Measurements from ENCODE around the gene CAPN3.
A peak's percentile ranks its signal among the peaks of the same experiment; 100 is the strongest.
"Not testable (repeated sequence)": the region's sequence is repeated elsewhere in the genome, so short reads cannot be mapped to it uniquely, and the experiment has no call there.

CAPN3 gene

DNA sequence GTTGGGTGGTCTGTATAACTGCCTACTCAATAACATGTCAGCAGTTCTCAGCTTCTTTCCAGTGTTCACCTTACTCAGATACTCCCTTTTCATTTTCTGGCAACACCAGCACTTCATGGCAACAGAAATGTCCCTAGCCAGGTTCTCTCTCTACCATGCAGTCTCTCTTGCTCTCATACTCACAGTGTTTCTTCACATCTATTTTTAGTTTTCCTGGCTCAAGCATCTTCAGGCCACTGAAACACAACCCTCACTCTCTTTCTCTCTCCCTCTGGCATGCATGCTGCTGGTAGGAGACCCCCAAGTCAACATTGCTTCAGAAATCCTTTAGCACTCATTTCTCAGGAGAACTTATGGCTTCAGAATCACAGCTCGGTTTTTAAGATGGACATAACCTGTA lies at the start of gene CAPN3:
Gene CAPN3 (plus strand): TSS at position 253 of the 400 bp plus-strand sequence. CDS start 305 bp downstream, outside the sequence.
- DNase-seq (ENCODE audit: low read depth): no peak

DNA sequence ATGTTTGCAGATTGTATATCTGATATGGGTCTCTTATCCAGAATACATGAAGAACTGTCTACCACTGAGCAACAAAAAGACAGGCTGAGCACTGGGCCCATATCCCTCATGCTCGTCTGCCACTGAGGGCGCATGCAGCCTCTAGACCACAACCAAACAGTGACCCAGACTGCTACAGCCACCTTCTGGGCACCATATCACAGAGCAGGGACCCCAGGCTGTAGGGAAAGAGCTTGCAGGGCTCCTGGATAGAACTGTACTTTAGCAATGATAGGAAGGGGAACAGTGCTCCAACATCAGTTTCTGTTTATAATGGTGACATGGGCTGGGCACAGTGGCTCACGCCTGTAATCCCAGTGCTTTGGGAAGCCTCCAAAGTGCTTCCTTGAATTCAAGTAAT lies 45.8 kb upstream of the CAPN3 start:
- no peak for DNase-seq (ENCODE audit: low read depth)

GRCh38 chr15:42314818-42315217 lies 44.5 kb upstream of the CAPN3 start:
- DNase-seq (ENCODE audit: low read depth): no peak

DNA sequence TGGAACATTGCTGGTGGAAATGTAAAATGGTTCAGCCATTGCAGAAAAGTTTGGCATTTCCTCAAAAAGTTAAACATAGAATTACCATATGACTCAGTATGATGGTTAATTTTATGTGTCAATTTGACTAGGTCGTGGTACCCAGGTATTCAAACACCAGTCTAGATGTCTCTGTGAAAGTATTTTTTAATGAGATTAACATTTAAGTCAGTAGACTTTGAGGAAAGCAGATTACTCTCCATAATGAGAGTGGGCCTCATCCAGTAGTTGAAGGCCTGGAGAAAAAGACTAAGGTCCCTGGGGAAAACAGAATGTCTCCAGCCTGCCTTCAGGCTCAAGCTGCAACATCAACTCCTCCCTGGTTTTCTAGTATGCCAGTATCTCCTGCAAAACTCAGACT lies 43.8 kb upstream of the CAPN3 start:
- no peak for DNase-seq (ENCODE audit: low read depth)

DNA sequence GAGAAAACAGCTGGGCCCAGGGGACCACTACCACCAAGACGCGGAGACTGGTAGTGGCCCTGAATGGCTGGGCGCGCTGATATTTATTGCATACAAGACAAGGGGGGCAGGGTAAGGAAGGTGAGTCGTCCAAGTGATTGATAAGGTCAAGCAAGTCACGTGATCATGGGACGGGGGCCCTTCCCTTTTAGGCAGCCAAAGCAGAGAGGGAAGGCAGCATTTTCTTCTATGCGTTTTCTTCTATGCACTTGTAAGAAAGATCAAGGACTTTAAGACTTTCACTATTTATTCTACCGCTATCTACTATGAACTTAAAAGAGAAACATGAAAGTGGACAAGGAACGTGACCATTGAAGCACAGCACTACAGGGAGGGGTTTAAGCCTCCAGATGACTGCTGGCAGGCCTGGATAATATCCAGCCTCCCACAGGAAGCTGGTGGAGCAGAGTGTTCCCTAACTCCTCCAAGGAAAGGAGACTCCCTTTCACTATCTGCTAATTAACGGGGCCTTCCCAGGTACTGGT lies 43.0 kb upstream of the CAPN3 start:
- DNase-seq (ENCODE audit: low read depth): not testable (repeated sequence)

DNA sequence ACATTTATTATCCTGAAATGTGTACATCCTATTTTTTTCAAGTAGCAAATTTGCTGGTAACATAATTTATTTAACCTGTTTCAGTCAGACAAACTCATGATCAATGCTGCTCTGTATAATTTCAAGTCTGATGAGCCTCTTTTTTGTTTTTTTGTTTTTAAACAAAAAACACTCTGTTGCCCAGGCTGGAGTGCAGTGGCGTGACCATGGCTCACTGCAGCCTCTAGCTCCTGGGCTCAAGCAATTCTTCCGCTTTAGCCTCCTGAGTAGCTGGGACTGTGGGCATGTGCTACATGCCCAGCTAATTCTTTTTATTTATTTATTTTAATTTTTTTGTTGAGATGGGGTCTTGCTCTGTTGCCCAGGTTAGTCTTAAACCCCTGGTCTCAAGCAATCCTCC lies 40.1 kb upstream of the CAPN3 start:
- DNase-seq (ENCODE audit: low read depth): no peak

GRCh38 chr15:42324308-42324707 lies 35.0 kb upstream of the CAPN3 start:
- no peak for DNase-seq (ENCODE audit: low read depth)

- no peak for DNase-seq (ENCODE audit: low read depth)
These were observed 30.1 kb upstream of the CAPN3 start for GRCh38 chr15:42329161-42329560.

GRCh38 chr15:42329992-42330391 lies 29.3 kb upstream of the CAPN3 start:
- DNase-seq (ENCODE audit: low read depth): no peak

GRCh38 chr15:42331235-42331634 lies 28.1 kb upstream of the CAPN3 start:
- no peak for DNase-seq (ENCODE audit: low read depth)

DNA sequence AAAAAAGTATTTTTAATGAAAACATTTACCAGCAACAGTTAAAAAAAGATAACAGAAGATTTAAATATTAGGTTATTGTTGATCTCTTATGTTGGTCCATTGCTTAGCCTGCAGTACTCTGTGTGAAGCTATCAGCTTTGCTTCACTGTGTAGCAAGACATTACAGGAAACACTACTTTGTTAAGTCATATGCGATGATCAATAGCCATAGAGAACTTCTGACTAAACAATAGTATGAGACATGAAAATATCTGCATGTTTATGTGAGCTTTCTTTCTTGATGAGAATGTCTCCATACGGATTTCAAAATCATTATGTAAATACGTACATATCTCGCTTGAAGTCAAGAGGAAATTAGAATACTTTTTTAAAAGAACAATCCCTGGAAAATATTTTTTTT lies 27.0 kb upstream of the CAPN3 start:
- no peak for DNase-seq (ENCODE audit: low read depth)

- no peak for DNase-seq (ENCODE audit: low read depth)
These were observed 24.2 kb upstream of the CAPN3 start for GRCh38 chr15:42335074-42335473.

DNA sequence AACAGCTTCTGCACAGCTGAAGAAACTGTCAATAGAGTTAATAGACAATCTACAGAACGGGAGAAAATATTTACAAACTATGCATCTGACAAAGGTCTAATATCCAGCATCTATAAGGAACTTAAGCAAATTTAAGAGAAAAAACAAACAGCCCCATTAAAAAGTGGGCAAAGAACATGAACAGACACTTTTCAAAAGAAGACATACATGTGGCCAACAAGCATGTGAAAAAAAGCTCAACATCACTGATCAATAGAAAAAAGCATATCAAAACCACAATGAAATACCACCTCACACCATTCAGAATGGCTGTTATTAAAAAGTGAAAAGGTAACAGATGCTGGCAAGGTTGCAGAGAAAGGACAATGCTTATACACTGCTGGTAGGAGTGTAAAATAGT lies 22.7 kb upstream of the CAPN3 start:
- DNase-seq (ENCODE audit: low read depth): not testable (repeated sequence)

DNA sequence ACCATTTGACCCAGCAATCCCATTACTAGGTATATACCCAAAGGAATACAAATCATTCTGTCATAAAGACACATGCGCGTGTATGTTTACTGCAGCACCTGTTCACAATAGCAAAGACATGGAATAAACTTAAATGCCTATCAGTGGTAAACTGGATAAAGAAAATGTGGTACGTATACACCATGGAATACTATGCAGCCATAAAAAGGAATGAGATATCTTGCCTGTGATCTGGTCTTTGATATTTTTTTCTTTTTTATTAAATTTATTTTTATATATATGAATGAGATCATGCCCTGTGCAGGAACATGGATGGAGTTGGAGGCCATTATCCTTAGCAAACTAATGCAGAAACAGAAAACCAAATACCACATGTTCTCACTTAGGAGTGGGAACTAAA lies 22.2 kb upstream of the CAPN3 start:
- not testable (repeated sequence) for DNase-seq (ENCODE audit: low read depth)

DNA sequence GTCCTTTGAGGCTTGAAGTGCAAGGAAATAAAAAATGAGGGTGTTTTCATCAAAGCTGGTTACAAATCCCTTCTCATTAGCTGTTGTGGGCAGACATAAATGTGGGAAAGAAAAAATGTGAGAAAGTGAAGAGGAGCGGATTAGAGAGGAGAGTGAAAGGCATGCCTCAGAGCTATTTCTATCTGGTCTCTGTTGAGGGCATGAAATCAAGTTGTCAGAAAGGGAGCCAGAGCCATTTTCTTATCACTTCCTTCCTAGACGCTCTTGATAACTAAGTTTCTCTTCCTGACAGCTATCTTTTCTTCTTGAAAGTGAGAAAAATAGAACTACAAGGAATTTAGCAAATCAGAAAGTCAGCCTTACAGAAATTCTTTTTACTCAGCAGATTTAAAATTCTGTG lies 20.8 kb upstream of the CAPN3 start:
- no peak for DNase-seq (ENCODE audit: low read depth)

GRCh38 chr15:42343596-42344232 lies 15.6 kb upstream of the CAPN3 start:
- DNase-seq (ENCODE audit: low read depth): no peak

- peak; percentile 74 for DNase-seq (ENCODE audit: low read depth)
These were observed 14.5 kb upstream of the CAPN3 start for GRCh38 chr15:42344763-42345162.

DNA sequence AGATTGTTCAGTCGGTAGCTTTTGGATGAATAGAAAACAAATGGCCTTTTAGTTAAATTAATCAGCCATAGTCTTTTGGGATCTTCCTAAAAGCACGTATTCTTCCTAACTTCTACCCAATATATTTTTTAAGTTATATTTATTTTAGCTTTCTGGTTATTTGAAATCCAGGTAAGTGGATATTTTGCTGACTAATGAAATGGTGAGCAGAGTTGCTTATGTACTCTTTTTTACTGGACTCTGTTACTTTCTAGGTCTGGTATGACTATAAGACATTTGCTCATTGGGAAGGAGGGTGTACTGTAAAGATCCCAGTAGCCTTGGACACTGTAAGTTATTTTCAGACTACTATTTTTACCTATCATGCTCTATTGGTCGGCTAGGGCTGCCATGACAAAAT lies 13.8 kb upstream of the CAPN3 start:
- no peak for DNase-seq (ENCODE audit: low read depth)

DNA sequence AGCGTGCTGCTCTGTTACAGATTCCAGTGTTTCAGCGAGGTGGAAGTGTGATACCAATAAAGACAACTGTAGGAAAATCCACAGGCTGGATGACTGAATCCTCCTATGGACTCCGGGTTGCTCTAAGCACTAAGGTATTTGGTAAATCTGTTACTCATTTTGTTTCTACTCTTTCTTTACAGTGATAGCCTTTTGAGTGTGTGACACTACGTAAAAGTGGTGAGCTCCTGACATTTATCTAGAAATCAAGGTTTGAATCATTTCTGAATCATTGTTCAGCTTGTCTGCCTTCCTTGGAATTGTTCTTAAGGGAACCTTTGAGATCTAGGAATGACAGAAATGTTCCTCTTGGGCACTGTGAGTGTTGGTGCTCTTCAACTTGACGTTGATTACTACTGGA lies 11.2 kb upstream of the CAPN3 start:
- DNase-seq (ENCODE audit: low read depth): no peak

- no peak for DNase-seq (ENCODE audit: low read depth)
These were observed 10.1 kb upstream of the CAPN3 start for GRCh38 chr15:42349186-42349585.

DNA sequence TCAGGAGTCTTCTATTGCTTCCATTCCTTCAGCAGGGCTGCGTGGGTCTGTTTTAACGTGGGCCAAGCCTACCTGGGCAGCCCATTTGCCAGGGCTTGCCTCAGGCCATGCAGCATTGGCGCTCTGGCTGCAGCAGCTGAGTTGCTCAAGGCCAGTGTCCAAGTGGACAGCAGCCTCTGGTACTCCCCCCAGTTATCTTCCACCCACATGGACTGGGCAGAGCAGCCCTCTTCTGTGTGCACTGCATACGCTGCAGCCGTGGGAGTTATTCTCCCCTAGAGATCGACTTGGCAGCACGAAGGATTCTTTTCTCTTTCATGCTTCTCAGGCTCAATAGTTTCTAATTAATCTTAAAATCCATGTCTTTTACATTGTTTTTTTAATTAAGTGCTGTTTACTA lies 6.9 kb upstream of the CAPN3 start:
- DNase-seq (ENCODE audit: low read depth): no peak

- DNase-seq (ENCODE audit: low read depth): no peak
These were observed 6.2 kb upstream of the CAPN3 start for GRCh38 chr15:42353061-42353460.

GRCh38 chr15:42354824-42355223 lies 4.5 kb upstream of the CAPN3 start:
- DNase-seq (ENCODE audit: low read depth): no peak

- no peak for DNase-seq (ENCODE audit: low read depth)
These were observed 4.0 kb upstream of the CAPN3 start for GRCh38 chr15:42355291-42355690.
